HepG2 (cell line): Measurements from ENCODE around the gene DPM2. TPM values are rescaled to one million over a fixed set of nuclear protein-coding genes. Genes with fewer than 3 reads are reported as not detected.

Experiments
- CEBPB ChIP-seq: IDR thresholded peaks from 2 replicates; pipeline ENCODE4 v1.6.1; 2011; ENCODE audit warnings: low read depth, low read length, improper control_type of control experiment, borderline replicate concordance
- FIP1L1 ChIP-seq: fragments of 200-400 bp; formaldehyde crosslinking; IDR thresholded peaks from 2 replicates; pipeline ENCODE4 v1.6.1; 2018; ENCODE audit warnings: low read depth, mild to moderate bottlenecking, low read length, moderate library complexity, borderline replicate concordance; ENCODE audit not compliant: insufficient read depth
- GATA4 ChIP-seq: sonication (generic); IDR thresholded peaks from 2 replicates; pipeline ENCODE4 v1.6.1; 2016; ENCODE audit warnings: antibody characterized with exemption, low read depth, borderline replicate concordance
- HES4 ChIP-seq: sonication (generic); formaldehyde crosslinking; IDR thresholded peaks from 2 replicates; pipeline ENCODE4 v1.9.0; 2021; ENCODE audit warnings: mild to moderate bottlenecking, missing genetic modification reagents, borderline replicate concordance
- ISL2 ChIP-seq: sonication (generic); formaldehyde crosslinking; IDR thresholded peaks from 2 replicates; pipeline ENCODE4 v1.5.0; 2020; ENCODE audit warnings: missing genetic modification reagents
- JARID2 ChIP-seq: sonication (generic); formaldehyde crosslinking; IDR thresholded peaks from 2 replicates; pipeline ENCODE4 v1.8.1; 2023; ENCODE audit warnings: missing genetic modification reagents, inconsistent platforms; ENCODE audit not compliant: insufficient replicate concordance
- JUNB ChIP-seq: sonication (generic); formaldehyde crosslinking; IDR thresholded peaks from 2 replicates; pipeline ENCODE4 v1.8.0; 2022; ENCODE audit warnings: missing genetic modification reagents, mild to moderate bottlenecking, borderline replicate concordance
- KAT8 ChIP-seq: IDR thresholded peaks from 2 replicates; pipeline ENCODE4 v1.6.1; 2016; ENCODE audit warnings: missing genetic modification reagents, missing compliant biosample characterization
- KDM6A ChIP-seq: IDR thresholded peaks from 2 replicates; pipeline ENCODE4 v1.6.1; 2016; ENCODE audit warnings: low read depth
- MED13 ChIP-seq: sonication (generic); formaldehyde crosslinking; IDR thresholded peaks from 2 replicates; pipeline ENCODE4 v1.5.0; 2020; ENCODE audit warnings: missing genetic modification reagents
- NFYC ChIP-seq: IDR thresholded peaks from 2 replicates; pipeline ENCODE4 v1.6.1; 2016; ENCODE audit warnings: missing genetic modification reagents, missing compliant biosample characterization
- REXO4 ChIP-seq: sonication (generic); formaldehyde crosslinking; IDR thresholded peaks from 2 replicates; pipeline ENCODE4 v1.8.0; 2022; ENCODE audit warnings: missing genetic modification reagents, mild to moderate bottlenecking, borderline replicate concordance
- SALL2 ChIP-seq: sonication (generic); formaldehyde crosslinking; IDR thresholded peaks from 2 replicates; pipeline ENCODE4 v1.8.1; 2023; ENCODE audit warnings: mild to moderate bottlenecking, missing genetic modification reagents, inconsistent platforms
- TBP ChIP-seq: sonication (generic); formaldehyde crosslinking; IDR thresholded peaks from 2 replicates; pipeline ENCODE4 v1.5.0; 2020; ENCODE audit warnings: missing genetic modification reagents
- YY1 ChIP-seq: IDR thresholded peaks from 2 replicates; pipeline ENCODE4 v1.6.1; 2011; ENCODE audit warnings: low read length, low read depth, moderate library complexity, mild to moderate bottlenecking; ENCODE audit not compliant: insufficient read depth, insufficient replicate concordance
- ZNF331 ChIP-seq: sonication (generic); formaldehyde crosslinking; IDR thresholded peaks from 2 replicates; pipeline ENCODE4 v1.4.0; 2020; ENCODE audit warnings: missing genetic modification reagents
- ZNF496 ChIP-seq: sonication (generic); formaldehyde crosslinking; IDR thresholded peaks from 2 replicates; pipeline ENCODE4 v1.8.1; 2023; ENCODE audit warnings: mild to moderate bottlenecking, moderate library complexity, missing genetic modification reagents; ENCODE audit not compliant: insufficient replicate concordance
- ZNF574 ChIP-seq: sonication (generic); formaldehyde crosslinking; IDR thresholded peaks from 2 replicates; pipeline ENCODE4 v1.4.0; 2020; ENCODE audit warnings: missing genetic modification reagents
- ZNF619 ChIP-seq: sonication (generic); formaldehyde crosslinking; IDR thresholded peaks from 2 replicates; pipeline ENCODE4 v1.4.0; 2020; ENCODE audit warnings: mild to moderate bottlenecking, missing genetic modification reagents
- ZNF792 ChIP-seq: IDR thresholded peaks from 2 replicates; pipeline ENCODE4 v1.6.1; 2016
- ZNF83 ChIP-seq: sonication (generic); formaldehyde crosslinking; IDR thresholded peaks from 2 replicates; pipeline ENCODE4 v1.4.0; 2020; ENCODE audit warnings: missing genetic modification reagents, mild to moderate bottlenecking, borderline replicate concordance
- ZSCAN12 ChIP-seq: sonication (generic); formaldehyde crosslinking; IDR thresholded peaks from 2 replicates; pipeline ENCODE4 v1.9.0; 2021; ENCODE audit warnings: mild to moderate bottlenecking, missing genetic modification reagents
- ZSCAN29 ChIP-seq: sonication (generic); formaldehyde crosslinking; conservative IDR thresholded peaks from 2 replicates; pipeline ENCODE4 v1.4.0; 2020; ENCODE audit warnings: mild to moderate bottlenecking, missing genetic modification reagents
- polyA plus RNA-seq, 8 experiments: library from polyadenylated mRNA; depleted of rRNA in 3 of 8; stranded (reverse) in 7 of 8; unstranded in 1 of 8; fragments of >200 nt; fragmentation: Illumina TruSeq in 4 of 8; extraction: Trizol in 4 of 8; gene quantifications; 2 replicates each; pipeline versions ENCODE4 v1.2.1 to v1.2.3, GENCODE V29; 2011 to 2016; ENCODE audit warnings: low read depth in 4 of 8, missing spikeins in 1 of 8, mixed read lengths in 1 of 8; ENCODE audit not compliant: insufficient read depth in 1 of 8
- total RNA-seq, 5 experiments: library from RNA; depleted of rRNA; stranded (reverse); fragments of >200 nt; fragmentation: Illumina TruSeq; extraction: Trizol; gene quantifications; 2 replicates each; pipeline ENCODE4 v1.2.3, GENCODE V29; 2016; ENCODE audit warnings: low read depth in 1 of 5
- TF ChIP-seq, protein P1 (sequence below): sonication (generic); IDR thresholded peaks from 2 replicates; pipeline ENCODE4 v1.6.1; 2016; ENCODE audit warnings: low read depth, borderline replicate concordance
- TF ChIP-seq, protein P2 (sequence below): IDR thresholded peaks from 2 replicates; pipeline ENCODE4 v1.6.1; 2012; ENCODE audit warnings: low read length, improper control_type of control experiment

Gene DPM2
- total and polyA plus RNA-seq, 2 of the 13 experiments (the other 11 are each of a cell fraction or from before 2014, with no cell fraction given): 24.8 to 35.3 TPM

DNA sequence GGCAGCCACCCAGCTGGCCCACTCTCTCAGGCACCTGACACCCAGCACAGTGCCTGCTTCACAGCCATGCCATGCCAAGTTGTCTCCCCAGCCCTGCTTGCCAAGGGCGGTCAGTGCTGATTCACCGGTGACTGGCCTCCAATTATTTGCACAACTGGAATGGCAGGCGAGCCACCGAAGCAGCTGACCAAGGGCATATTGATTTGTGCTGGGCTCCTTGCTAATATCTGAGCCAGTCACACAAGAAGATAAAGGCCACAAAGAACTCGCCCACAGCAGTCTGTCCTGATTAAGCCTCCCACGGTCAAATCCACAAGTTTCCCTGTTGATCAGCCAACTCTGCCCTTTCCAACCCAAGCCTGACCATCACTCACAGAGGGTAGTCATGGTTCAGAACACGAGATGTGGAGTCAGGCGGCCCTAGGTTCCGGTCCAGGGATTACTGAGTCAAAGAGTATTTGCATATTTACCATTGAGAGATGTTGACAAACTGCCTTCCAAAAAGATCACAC, 49.5 kb upstream of the DPM2 start (continued):
- TF ChIP-seq TBP (no peak), REXO4 (CRISPR knock-in tag) (no peak), MED13 (CRISPR knock-in tag) (no peak), SALL2 (CRISPR knock-in tag) (no peak), ZNF574 (CRISPR knock-in tag) (0 out of 2 replicates have a peak, but pooled peaks have one; percentile 12), ZNF83 (CRISPR knock-in tag) (no peak), ZNF496 (CRISPR knock-in tag) (no peak), YY1 (peak; percentile 16), ZSCAN29 (CRISPR knock-in tag) (no peak), ZNF619 (CRISPR knock-in tag) (no peak), JARID2 (CRISPR knock-in tag) (no peak), ZNF331 (peak; percentile 23; the same call in 1 of the 2 replicates), KAT8 (CRISPR knock-in tag) (no peak), CEBPB (no peak), KDM6A (CRISPR knock-in tag) (peak; percentile 23; the same call in 1 of the 2 replicates), HES4 (CRISPR knock-in tag) (no peak), ISL2 (no peak), NFYC (CRISPR knock-in tag) (no peak), JUNB (no peak), FIP1L1 (no peak), ZSCAN12 (CRISPR knock-in tag) (no peak), ZNF792 (CRISPR knock-in tag) (no peak), GATA4 (no peak)
- TF ChIP-seq, protein P1, sequence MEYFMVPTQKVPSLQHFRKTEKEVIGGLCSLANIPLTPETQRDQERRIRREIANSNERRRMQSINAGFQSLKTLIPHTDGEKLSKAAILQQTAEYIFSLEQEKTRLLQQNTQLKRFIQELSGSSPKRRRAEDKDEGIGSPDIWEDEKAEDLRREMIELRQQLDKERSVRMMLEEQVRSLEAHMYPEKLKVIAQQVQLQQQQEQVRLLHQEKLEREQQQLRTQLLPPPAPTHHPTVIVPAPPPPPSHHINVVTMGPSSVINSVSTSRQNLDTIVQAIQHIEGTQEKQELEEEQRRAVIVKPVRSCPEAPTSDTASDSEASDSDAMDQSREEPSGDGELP: peak; percentile 86; the same call in 1 of the 2 replicates
- TF ChIP-seq, protein P2, sequence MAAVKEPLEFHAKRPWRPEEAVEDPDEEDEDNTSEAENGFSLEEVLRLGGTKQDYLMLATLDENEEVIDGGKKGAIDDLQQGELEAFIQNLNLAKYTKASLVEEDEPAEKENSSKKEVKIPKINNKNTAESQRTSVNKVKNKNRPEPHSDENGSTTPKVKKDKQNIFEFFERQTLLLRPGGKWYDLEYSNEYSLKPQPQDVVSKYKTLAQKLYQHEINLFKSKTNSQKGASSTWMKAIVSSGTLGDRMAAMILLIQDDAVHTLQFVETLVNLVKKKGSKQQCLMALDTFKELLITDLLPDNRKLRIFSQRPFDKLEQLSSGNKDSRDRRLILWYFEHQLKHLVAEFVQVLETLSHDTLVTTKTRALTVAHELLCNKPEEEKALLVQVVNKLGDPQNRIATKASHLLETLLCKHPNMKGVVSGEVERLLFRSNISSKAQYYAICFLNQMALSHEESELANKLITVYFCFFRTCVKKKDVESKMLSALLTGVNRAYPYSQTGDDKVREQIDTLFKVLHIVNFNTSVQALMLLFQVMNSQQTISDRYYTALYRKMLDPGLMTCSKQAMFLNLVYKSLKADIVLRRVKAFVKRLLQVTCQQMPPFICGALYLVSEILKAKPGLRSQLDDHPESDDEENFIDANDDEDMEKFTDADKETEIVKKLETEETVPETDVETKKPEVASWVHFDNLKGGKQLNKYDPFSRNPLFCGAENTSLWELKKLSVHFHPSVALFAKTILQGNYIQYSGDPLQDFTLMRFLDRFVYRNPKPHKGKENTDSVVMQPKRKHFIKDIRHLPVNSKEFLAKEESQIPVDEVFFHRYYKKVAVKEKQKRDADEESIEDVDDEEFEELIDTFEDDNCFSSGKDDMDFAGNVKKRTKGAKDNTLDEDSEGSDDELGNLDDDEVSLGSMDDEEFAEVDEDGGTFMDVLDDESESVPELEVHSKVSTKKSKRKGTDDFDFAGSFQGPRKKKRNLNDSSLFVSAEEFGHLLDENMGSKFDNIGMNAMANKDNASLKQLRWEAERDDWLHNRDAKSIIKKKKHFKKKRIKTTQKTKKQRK: no peak
